DND-41 (cell line): Measurements from ENCODE around the gene DENND10.

ENCODE experiments used
- CTCF ChIP-seq: IDR thresholded peaks from 2 replicates; pipeline ENCODE4 v1.5.1; 2012; ENCODE audit warnings: borderline replicate concordance, low read length, moderate library complexity, mild to moderate bottlenecking; ENCODE audit not compliant: poor library complexity, severe bottlenecking; ENCODE audit errors: extremely low read depth
- EZH2 ChIP-seq: IDR thresholded peaks from 3 replicates; pipeline ENCODE4 v1.6.1; 2012; ENCODE audit warnings: borderline replicate concordance, low read depth, mild to moderate bottlenecking, moderate library complexity, low read length, inconsistent platforms; ENCODE audit not compliant: severe bottlenecking

GRCh38 chr10:119079599-119080520, 24.1 kb upstream of the DENND10 start:
- TF ChIP-seq CTCF: peak; percentile 2
- no peak for TF ChIP-seq EZH2
